GM12892 (cell line): ENCODE results near the gene SQOR.

Experiments
- POLR2A ChIP-seq: IDR thresholded peaks from 2 replicates; pipeline ENCODE4 v1.6.1; 2011; ENCODE audit warnings: low read depth, low read length, control low read depth
- POLR2AphosphoS5 ChIP-seq: IDR thresholded peaks from 2 replicates; pipeline ENCODE4 v1.6.1; 2011; ENCODE audit warnings: low read depth, low read length, control low read depth
- TAF1 ChIP-seq: IDR thresholded peaks from 2 replicates; pipeline ENCODE4 v1.6.1; 2011; ENCODE audit warnings: low read depth, mild to moderate bottlenecking, control low read depth, low read length, borderline replicate concordance

GRCh38 chr15:45665261-45665660 lies 30.4 kb downstream of the SQOR start:
- TF ChIP-seq POLR2A (no peak), POLR2AphosphoS5 (no peak), TAF1 (no peak)
